Measurements from ENCODE around the gene FYB1.

FYB1 gene

DNA sequence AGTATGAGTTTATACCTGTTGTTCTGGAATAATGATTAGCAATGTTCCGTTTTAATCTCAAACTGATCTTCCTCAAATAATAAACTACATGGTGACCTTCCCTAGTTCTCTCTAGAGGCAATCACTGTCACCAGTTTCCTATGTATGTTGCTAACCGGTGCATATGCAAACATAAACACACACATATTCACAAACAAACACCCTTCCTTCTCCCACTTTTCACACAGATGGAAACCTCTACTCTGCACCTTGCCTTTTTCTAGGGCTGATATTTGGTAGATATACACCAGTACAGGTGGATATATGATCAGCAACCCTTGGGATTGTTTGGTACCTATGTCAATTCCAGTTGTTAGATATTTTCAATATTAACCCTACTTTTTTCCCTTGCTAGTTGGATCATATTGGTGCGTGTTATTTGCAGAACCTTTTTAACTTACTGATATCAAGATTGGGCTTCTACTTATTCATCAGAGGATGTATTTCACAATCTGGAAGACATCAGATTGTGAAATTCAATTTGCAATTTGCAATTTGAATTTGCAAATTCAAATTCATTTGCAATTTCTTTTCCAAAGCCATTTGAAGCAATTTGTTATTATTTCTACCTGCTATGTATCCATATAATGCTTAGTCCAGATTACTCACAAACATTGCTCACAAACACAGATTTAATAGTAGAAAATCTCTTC is 12.6 kb downstream of the FYB1 start:
- H3K4me3 ChIP-seq, result no peak overlapping the region
- H3K27me3 ChIP-seq, result no peaks in the 10 kb centered on the region
- no peaks in the 10 kb centered on the region for H3K9me3 ChIP-seq
- H3K36me3 ChIP-seq, result no peaks in the 10 kb centered on the region
- H3K4me2 ChIP-seq, result no peak overlapping the region
- H4K20me1 ChIP-seq, result no peaks in the 10 kb centered on the region
- H3K27ac ChIP-seq, result no peak overlapping the region
- TF ChIP-seq Cebpa-rat (IDR thresholded peaks at IDR 0.05), result no peak
- H3K9ac ChIP-seq, result no peak overlapping the region
- H3K4me1 ChIP-seq, result 0 out of 2 replicates have a peak, but pooled peaks cover 5% of the 10 kb centered on the region

GRCh38 chr5:39205550-39205949 is 13.8 kb downstream of the FYB1 start:
- no peak overlapping the region for H3K4me2 ChIP-seq
- H3K9me3 ChIP-seq, result no peaks in the 10 kb centered on the region
- no peak for TF ChIP-seq Cebpa-rat (IDR thresholded peaks at IDR 0.05)
- no peak overlapping the region for H3K9ac ChIP-seq
- no peaks in the 10 kb centered on the region for H4K20me1 ChIP-seq
- no peaks in the 10 kb centered on the region for H3K36me3 ChIP-seq
- no peaks in the 10 kb centered on the region for H3K27me3 ChIP-seq
- H3K4me1 ChIP-seq, result 0 out of 2 replicates have a peak, but pooled peaks cover 5% of the 10 kb centered on the region
- H3K4me3 ChIP-seq, result no peak overlapping the region
- no peak overlapping the region for H3K27ac ChIP-seq

- no peak overlapping the region for H3K4me3 ChIP-seq
- H4K20me1 ChIP-seq, result no peaks in the 10 kb centered on the region
- no peaks in the 10 kb centered on the region for H3K9me3 ChIP-seq
- H3K27me3 ChIP-seq, result no peaks in the 10 kb centered on the region
- H3K4me2 ChIP-seq, result no peak overlapping the region
- no peak for TF ChIP-seq Cebpa-rat (IDR thresholded peaks at IDR 0.05)
- H3K9ac ChIP-seq, result no peak overlapping the region
- H3K27ac ChIP-seq, result no peak overlapping the region
- H3K4me1 ChIP-seq, result no peaks in the 10 kb centered on the region
- H3K36me3 ChIP-seq, result no peaks in the 10 kb centered on the region
Observed at GRCh38 chr5:39203951-39204350, 15.4 kb downstream of the FYB1 start.

- H3K27ac ChIP-seq, result no peak overlapping the region
- H3K9ac ChIP-seq, result no peak overlapping the region
- H3K4me3 ChIP-seq, result no peak overlapping the region
- H3K27me3 ChIP-seq, result no peaks in the 10 kb centered on the region
- H3K4me1 ChIP-seq, result no peaks in the 10 kb centered on the region
- no peak for TF ChIP-seq Cebpa-rat (IDR thresholded peaks at IDR 0.05)
- no peaks in the 10 kb centered on the region for H3K9me3 ChIP-seq
- no peak overlapping the region for H3K4me2 ChIP-seq
- H3K36me3 ChIP-seq, result no peaks in the 10 kb centered on the region
- H4K20me1 ChIP-seq, result no peaks in the 10 kb centered on the region
Observed at GRCh38 chr5:39203275-39203922, 16.0 kb downstream of the FYB1 start.

- no peak for TF ChIP-seq Cebpa-rat (IDR thresholded peaks at IDR 0.05)
- no peak overlapping the region for H3K4me2 ChIP-seq
- no peaks in the 10 kb centered on the region for H4K20me1 ChIP-seq
Observed at GRCh38 chr5:39202597-39203274, 16.6 kb downstream of the FYB1 start.

DNA sequence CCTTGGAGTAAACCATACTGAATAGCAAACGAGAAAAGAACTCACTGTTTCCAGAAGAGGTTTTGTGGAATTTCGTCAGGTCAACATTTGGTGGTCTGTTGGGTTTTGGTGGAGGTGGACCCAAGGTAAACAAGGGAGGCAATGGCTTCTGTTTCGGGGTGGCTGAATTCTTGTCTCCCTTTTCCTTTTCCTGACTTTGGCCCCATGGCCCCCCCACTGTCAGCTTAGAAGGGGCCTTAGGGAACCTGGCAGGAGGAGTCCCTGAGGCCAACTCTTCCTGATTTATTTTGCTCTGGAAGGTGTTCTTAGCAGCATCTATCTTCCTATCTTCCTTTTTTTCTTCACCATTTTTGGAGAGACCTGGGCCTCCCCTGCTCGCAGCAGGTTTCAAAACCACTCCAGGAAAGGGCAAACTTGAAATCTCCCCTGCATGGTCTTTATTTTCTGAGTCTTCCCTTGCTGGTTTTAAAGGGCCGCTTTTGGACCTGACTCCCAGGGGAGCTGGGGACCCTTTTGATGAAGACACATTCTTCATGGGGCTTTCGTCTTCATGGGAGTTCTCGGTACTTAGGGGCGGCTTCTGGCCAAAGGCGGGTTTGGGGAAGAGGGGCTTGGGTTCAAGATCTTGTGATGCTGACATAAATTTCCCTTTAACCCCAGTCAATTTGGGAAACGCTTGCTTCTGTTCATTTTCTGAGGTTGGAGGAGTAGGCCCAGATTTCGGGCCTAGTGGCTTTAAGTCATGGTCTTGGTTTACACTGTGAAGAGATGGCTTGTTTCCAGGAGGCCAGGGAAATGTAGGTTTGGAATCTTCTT is 17.4 kb downstream of the FYB1 start:
- Histone ChIP-seq H4K20me1 (no peaks in the 10 kb centered on the region), H3K36me3 (no peaks in the 10 kb centered on the region), H3K27ac (no peak overlapping the region), H3K4me1 (no peaks in the 10 kb centered on the region), H3K4me2 (no peak overlapping the region), H3K9me3 (no peaks in the 10 kb centered on the region), H3K4me3 (no peak overlapping the region), H3K27me3 (no peaks in the 10 kb centered on the region), H3K9ac (no peak overlapping the region)
- TF ChIP-seq Cebpa-rat (IDR thresholded peaks at IDR 0.05), result no peak

More at GRCh38 chr5:39202597-39203274, 16.6 kb downstream of the FYB1 start:
- Histone ChIP-seq H3K27me3 (no peaks in the 10 kb centered on the region), H3K36me3 (no peaks in the 10 kb centered on the region), H3K27ac (no peak overlapping the region), H3K4me1 (no peaks in the 10 kb centered on the region), H3K4me3 (no peak overlapping the region), H3K9me3 (no peaks in the 10 kb centered on the region), H3K9ac (no peak overlapping the region)

GRCh38 chr5:39201160-39201780 is 18.1 kb downstream of the FYB1 start:
- TF ChIP-seq Cebpa-rat (IDR thresholded peaks at IDR 0.05), result no peak
- no peaks in the 10 kb centered on the region for H3K4me1 ChIP-seq
- no peaks in the 10 kb centered on the region for H3K36me3 ChIP-seq
- H3K27me3 ChIP-seq, result no peaks in the 10 kb centered on the region
- H3K4me3 ChIP-seq, result no peak overlapping the region
- H4K20me1 ChIP-seq, result no peaks in the 10 kb centered on the region
- H3K27ac ChIP-seq, result no peak overlapping the region
- H3K9me3 ChIP-seq, result no peaks in the 10 kb centered on the region
- H3K9ac ChIP-seq, result no peak overlapping the region
- H3K4me2 ChIP-seq, result no peak overlapping the region

GRCh38 chr5:39200081-39200480 is 19.3 kb downstream of the FYB1 start:
- no peaks in the 10 kb centered on the region for H3K9me3 ChIP-seq
- H3K27ac ChIP-seq, result no peak overlapping the region

DNA sequence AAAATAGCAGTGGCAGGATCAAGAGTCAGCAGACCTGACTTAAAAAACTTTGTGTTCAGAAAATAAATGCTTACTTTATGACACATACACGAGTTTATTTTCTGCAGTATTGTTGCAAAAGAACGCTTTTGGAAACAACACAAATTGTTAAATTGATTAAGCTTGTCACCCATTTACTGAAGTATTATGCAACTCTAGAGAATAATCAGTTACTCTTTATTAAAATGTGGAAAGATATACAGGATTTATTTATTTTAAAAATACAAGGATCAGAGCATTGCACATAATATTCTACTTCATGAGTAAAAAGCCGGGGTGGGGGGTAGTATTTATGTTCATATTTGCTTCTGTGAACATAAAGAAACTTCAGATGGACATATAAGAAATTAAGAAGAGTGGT is 20.0 kb downstream of the FYB1 start:
- Histone ChIP-seq H3K4me2 (no peak overlapping the region), H3K4me1 (peaks cover 9% of the 10 kb centered on the region), H3K27me3 (no peaks in the 10 kb centered on the region), H3K9me3 (no peaks in the 10 kb centered on the region), H3K4me3 (no peak overlapping the region), H4K20me1 (no peaks in the 10 kb centered on the region), H3K27ac (no peak overlapping the region), H3K36me3 (no peaks in the 10 kb centered on the region), H3K9ac (no peak overlapping the region)
- no peak for TF ChIP-seq Cebpa-rat (IDR thresholded peaks at IDR 0.05)

More at GRCh38 chr5:39200081-39200480, 19.3 kb downstream of the FYB1 start:
- H3K4me3 ChIP-seq, result no peak overlapping the region
- TF ChIP-seq Cebpa-rat (IDR thresholded peaks at IDR 0.05), result no peak
- peaks cover 1% of the 10 kb centered on the region for H3K4me1 ChIP-seq
- no peaks in the 10 kb centered on the region for H3K27me3 ChIP-seq
- H4K20me1 ChIP-seq, result no peaks in the 10 kb centered on the region
- no peak overlapping the region for H3K4me2 ChIP-seq
- H3K9ac ChIP-seq, result no peak overlapping the region
- no peaks in the 10 kb centered on the region for H3K36me3 ChIP-seq
